Measurements from ENCODE around the gene HPS4. TPM values are rescaled to one million over a fixed set of nuclear protein-coding genes. Genes with fewer than 3 reads are reported as not detected.

HPS4 gene
- total RNA-seq, 1 donor from 2014 or later, result 11.9 TPM

Other genes with a start within 250 kb of the HPS4 start
- gene ASPHD2, start 54.5 kb downstream of the HPS4 start, total RNA-seq, result 0.32 TPM
- 14.5 TPM for gene SRRD, start 94 bp upstream of the HPS4 start, total RNA-seq
- 18.0 TPM for gene TFIP11, start 28.7 kb upstream of the HPS4 start, total RNA-seq
- 22.0 TPM for gene TPST2, start 106.3 kb upstream of the HPS4 start, total RNA-seq
- 0.67 TPM for gene CRYBB1, start 134.2 kb upstream of the HPS4 start, total RNA-seq
- not detected for gene CRYBA4, start 138.2 kb upstream of the HPS4 start, total RNA-seq
- gene MIAT, start 173.8 kb upstream of the HPS4 start, total RNA-seq, result 1.3 TPM

Measured in cardiac septum (tissue), 1 donor.